Smooth muscle cell (in vitro differentiated cells): ENCODE measurements around the gene UBTD1. TPM values are rescaled to one million over a fixed set of nuclear protein-coding genes. Genes with fewer than 3 reads are reported as not detected.

Experiments used
- DNase-seq: peaks from one replicate; lab custom pipeline; 2025; ENCODE audit not compliant: unreplicated experiment; lab: John Stamatoyannopoulos, UW
- H2AFZ ChIP-seq: fragments of 200-600 bp; sonication (generic); 2 replicates; pipeline ENCODE4 v1.6.0; 2016; ENCODE audit warnings: antibody characterized with exemption, low read depth, mild to moderate bottlenecking
- H3F3A ChIP-seq: fragments of 200-600 bp; sonication (generic); 2 replicates; pipeline ENCODE4 v1.6.0; 2017; ENCODE audit warnings: antibody characterized with exemption, low read depth
- H3K27ac ChIP-seq: fragments of 200-600 bp; sonication (generic); 2 replicates; pipeline ENCODE4 v1.5.1; 2016; ENCODE audit warnings: low read depth, mild to moderate bottlenecking
- H3K27me3 ChIP-seq: fragments of 200-600 bp; sonication (generic); 2 replicates; pipeline ENCODE4 v1.6.1; 2016; ENCODE audit warnings: low read depth, mild to moderate bottlenecking
- H3K36me3 ChIP-seq: fragments of 200-600 bp; sonication (generic); 2 replicates; pipeline ENCODE4 v1.5.1; 2016; ENCODE audit warnings: low read depth
- H3K4me1 ChIP-seq: fragments of 200-600 bp; sonication (generic); 2 replicates; pipeline ENCODE4 v1.5.1; 2016; ENCODE audit warnings: low read depth
- H3K4me2 ChIP-seq: fragments of 200-600 bp; sonication (generic); 2 replicates; pipeline ENCODE4 v1.6.0; 2016; ENCODE audit warnings: mild to moderate bottlenecking
- H3K4me3 ChIP-seq: fragments of 200-600 bp; sonication (generic); 2 replicates; pipeline ENCODE4 v1.5.1; 2016; ENCODE audit warnings: mild to moderate bottlenecking
- H3K79me2 ChIP-seq: fragments of 200-600 bp; sonication (generic); 2 replicates; pipeline ENCODE4 v1.6.0; 2016; ENCODE audit warnings: low read depth, mild to moderate bottlenecking
- H3K9ac ChIP-seq: fragments of 200-600 bp; sonication (generic); 2 replicates; pipeline ENCODE4 v1.6.0; 2016; ENCODE audit warnings: low read depth
- H3K9me3 ChIP-seq: fragments of 200-600 bp; sonication (generic); replicated peaks from 2 replicates; pipeline ENCODE4 v1.5.1; 2016; ENCODE audit warnings: low read depth
- H4K20me1 ChIP-seq: fragments of 200-600 bp; sonication (generic); 2 replicates; pipeline ENCODE4 v1.6.0; 2016; ENCODE audit warnings: low read depth
- WGBS: methylation state at CpG from one replicate; pipeline ENCODE4 v1.1.7; 2016; ENCODE audit warnings: low lambda C conversion rate; 5-methylcytosine and 5-hydroxymethylcytosine counted together
- polyA plus RNA-seq: library from polyadenylated mRNA; unstranded; fragments of >200 nt; fragmentation: Nextera tagmentation; extraction: Ambion mirVana; gene quantifications from 2 replicates; pipeline ENCODE4 v1.2.1, GENCODE V29; 2016
- total RNA-seq: library from RNA; depleted of rRNA; stranded (reverse); fragments of >200 nt; gene quantifications from 2 replicates; pipeline ENCODE4 v1.2.3, GENCODE V29; 2014
- TF ChIP-seq, protein P1 (sequence below): fragments of 200-600 bp; sonication (generic); IDR thresholded peaks from 2 replicates; pipeline ENCODE4 v1.5.1; 2017; ENCODE audit warnings: borderline replicate concordance, mild to moderate bottlenecking, antibody characterized with exemption; ENCODE audit not compliant: insufficient read depth, poor library complexity, severe bottlenecking

UBTD1 gene
- total and polyA plus RNA-seq, 2 experiments from 2014 or later = 26.5 to 59.9 TPM

DNA sequence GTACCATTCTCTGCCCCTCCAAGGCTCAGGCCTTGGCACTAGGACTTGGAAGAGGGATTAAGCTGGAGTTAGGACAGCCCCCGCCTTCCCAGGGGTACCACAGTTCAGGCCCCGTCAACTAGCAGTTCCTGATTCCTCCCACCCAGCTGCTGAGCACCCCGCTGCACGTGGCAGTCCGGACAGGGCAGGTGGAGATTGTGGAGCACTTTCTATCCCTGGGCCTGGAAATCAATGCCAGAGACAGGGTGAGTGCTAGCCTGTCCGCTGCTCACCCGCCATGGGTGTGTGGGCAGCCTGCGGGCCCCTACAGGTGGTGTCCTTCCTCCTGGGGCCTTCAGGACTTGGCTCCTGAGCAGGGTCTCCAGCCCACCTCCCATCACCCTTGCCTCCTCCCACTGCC is 83.4 kb downstream of the UBTD1 start:
- H3K9ac ChIP-seq = no peak overlapping the region
- TF ChIP-seq, protein P1, sequence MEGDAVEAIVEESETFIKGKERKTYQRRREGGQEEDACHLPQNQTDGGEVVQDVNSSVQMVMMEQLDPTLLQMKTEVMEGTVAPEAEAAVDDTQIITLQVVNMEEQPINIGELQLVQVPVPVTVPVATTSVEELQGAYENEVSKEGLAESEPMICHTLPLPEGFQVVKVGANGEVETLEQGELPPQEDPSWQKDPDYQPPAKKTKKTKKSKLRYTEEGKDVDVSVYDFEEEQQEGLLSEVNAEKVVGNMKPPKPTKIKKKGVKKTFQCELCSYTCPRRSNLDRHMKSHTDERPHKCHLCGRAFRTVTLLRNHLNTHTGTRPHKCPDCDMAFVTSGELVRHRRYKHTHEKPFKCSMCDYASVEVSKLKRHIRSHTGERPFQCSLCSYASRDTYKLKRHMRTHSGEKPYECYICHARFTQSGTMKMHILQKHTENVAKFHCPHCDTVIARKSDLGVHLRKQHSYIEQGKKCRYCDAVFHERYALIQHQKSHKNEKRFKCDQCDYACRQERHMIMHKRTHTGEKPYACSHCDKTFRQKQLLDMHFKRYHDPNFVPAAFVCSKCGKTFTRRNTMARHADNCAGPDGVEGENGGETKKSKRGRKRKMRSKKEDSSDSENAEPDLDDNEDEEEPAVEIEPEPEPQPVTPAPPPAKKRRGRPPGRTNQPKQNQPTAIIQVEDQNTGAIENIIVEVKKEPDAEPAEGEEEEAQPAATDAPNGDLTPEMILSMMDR = no peak
- no peaks in the 10 kb centered on the region for H3K4me1 ChIP-seq
- no peaks in the 10 kb centered on the region for H3K36me3 ChIP-seq
- WGBS = 97% methylated on average over 8 of the region's 8 CpGs
- H3K27ac ChIP-seq = no peak overlapping the region
- H3K4me3 ChIP-seq = no peak overlapping the region
- no peak overlapping the region for H3K4me2 ChIP-seq
- no peaks in the 10 kb centered on the region for H4K20me1 ChIP-seq
- DNase-seq = no peak
- no peaks in the 10 kb centered on the region for H3K79me2 ChIP-seq
- no peak overlapping the region for H2AFZ ChIP-seq
- no peaks in the 10 kb centered on the region for H3K27me3 ChIP-seq
- no peaks in the 10 kb centered on the region for H3F3A ChIP-seq
- H3K9me3 ChIP-seq = no peaks in the 10 kb centered on the region

DNA sequence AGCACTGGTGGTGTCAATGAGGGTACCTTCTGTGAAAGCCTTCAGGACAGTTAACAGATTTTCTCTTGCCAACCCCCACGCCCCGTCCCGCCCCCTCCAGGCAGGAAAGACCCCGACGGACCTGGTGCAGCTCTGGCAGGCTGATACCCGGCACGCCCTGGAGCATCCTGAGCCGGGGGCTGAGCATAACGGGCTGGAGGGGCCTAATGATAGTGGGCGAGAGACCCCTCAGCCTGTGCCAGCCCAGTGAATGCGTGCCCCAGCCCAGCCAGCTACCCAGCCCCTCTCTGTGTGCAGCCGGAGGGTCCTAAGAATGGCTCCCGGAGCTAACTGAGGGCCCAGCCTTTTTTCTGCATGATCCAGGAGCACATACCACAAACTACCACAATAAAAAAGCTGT is 84.8 kb downstream of the UBTD1 start:
- Histone ChIP-seq H3K4me3 (no peak overlapping the region), H3K27me3 (no peaks in the 10 kb centered on the region), H3K79me2 (no peaks in the 10 kb centered on the region), H4K20me1 (no peaks in the 10 kb centered on the region), H3F3A (no peaks in the 10 kb centered on the region), H3K36me3 (no peaks in the 10 kb centered on the region), H3K27ac (no peak overlapping the region), H3K4me2 (no peak overlapping the region), H3K4me1 (no peaks in the 10 kb centered on the region), H3K9me3 (no peaks in the 10 kb centered on the region), H3K9ac (no peak overlapping the region), H2AFZ (no peak overlapping the region)
- WGBS = 94% methylated on average over 13 of the region's 13 CpGs
- no peak for DNase-seq
- TF ChIP-seq, protein P1 = no peak

- H3K9me3 ChIP-seq = no peaks in the 10 kb centered on the region
- no peaks in the 10 kb centered on the region for H4K20me1 ChIP-seq
- TF ChIP-seq, protein P1 = no peak
- H3F3A ChIP-seq = no peaks in the 10 kb centered on the region
- no peak for DNase-seq
- H3K9ac ChIP-seq = no peak within 1 kb of the TSS
- no peak within 1 kb of the TSS for H2AFZ ChIP-seq
- H3K4me2 ChIP-seq = no peak within 1 kb of the TSS
- H3K4me3 ChIP-seq = no peak within 1 kb of the TSS
- no peaks in the 10 kb centered on the region for H3K4me1 ChIP-seq
- 68% methylated on average over 5 of the region's 5 CpGs for WGBS
- H3K27me3 ChIP-seq = no peaks in the 10 kb centered on the region
- H3K36me3 ChIP-seq = no peaks in the 10 kb centered on the region
- H3K27ac ChIP-seq = no peak within 1 kb of the TSS
- no peaks in the 10 kb centered on the region for H3K79me2 ChIP-seq
Observed at GRCh38 chr10:97584060-97584797, 85.5 kb downstream of the UBTD1 start, which contains the start of gene HOGA1. HOGA1 (plus strand) TSS chr10:97584389; CDS start chr10:97584704, 315 bp downstream.
